Left lobe of liver (tissue), 2 donors: ENCODE measurements around the gene TECRL. TPM values are rescaled to one million over a fixed set of nuclear protein-coding genes. Genes with fewer than 3 reads are reported as not detected.

ENCODE experiments used
- ATAC-seq: fragments of 200-7000 bp; cut with Tn5 transposase; one replicate; pipeline ENCODE4 v1.9.1; 2020; ENCODE audit warnings: mild to moderate bottlenecking, moderate library complexity
- DNase-seq: peaks from one replicate; pipeline ENCODE4 v3.0.0-alpha.2; 2020; ENCODE audit warnings: low spot score
- total RNA-seq: library from RNA; stranded (reverse); gene quantifications from one replicate; pipeline ENCODE4 v1.2.1, GENCODE V29; 2021
- donor health status: DM: no; HTN: no; CAD: no; lungs with moderate emphysema.
- donor health status: DM: no; HTN: yes; CAD: no.

The TECRL gene
- total RNA-seq, 1 donor from 2014 or later = not detected

DNA sequence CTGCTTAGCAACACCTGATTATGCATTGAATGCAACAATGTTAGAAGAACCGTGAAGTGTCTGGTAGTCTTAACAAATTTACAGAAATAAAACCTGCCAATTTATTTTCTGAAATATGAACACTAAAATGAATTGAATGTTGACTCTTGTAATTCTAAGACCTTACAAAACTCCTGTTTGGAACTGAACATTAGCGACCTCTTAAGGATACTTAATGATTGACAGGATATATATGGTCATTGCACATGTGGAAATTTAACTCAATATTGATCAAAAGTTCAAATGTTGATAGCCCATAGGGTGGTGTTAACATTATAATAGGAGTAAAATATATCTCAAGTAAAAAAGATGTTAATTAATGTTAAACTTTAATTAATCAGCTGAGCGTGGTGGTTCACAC, 79.1 kb downstream of the TECRL start:
- no peak for DNase-seq
- no peak for ATAC-seq

GRCh38 chr4:64327237-64327636, 82.0 kb downstream of the TECRL start:
- ATAC-seq = no peak
- no peak for DNase-seq

DNA sequence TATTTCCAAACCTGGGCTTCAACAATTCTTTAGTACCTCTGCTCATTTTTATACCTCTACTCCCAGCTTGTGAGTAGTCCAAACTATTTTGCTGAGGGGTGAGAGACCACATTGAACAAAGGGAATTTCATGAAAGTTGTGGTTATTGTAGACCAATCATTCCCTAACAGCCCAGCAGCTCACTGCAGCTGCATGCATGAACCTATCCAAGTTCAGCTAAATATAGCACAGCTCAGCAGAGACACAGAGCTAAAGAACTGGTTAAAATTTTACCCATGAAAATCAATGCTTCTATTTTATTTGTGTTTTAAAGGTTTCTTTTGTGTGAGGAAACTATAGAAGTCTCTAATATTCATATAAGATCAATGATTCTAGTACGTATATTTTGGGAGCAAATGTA, 82.7 kb downstream of the TECRL start:
- DNase-seq (no peak), ATAC-seq (no peak)

GRCh38 chr4:64306255-64306565, 103.0 kb downstream of the TECRL start:
- no peak for ATAC-seq
- DNase-seq = no peak

- DNase-seq (no peak), ATAC-seq (no peak)
Measured at GRCh38 chr4:64305565-64306254, 103.5 kb downstream of the TECRL start.

DNA sequence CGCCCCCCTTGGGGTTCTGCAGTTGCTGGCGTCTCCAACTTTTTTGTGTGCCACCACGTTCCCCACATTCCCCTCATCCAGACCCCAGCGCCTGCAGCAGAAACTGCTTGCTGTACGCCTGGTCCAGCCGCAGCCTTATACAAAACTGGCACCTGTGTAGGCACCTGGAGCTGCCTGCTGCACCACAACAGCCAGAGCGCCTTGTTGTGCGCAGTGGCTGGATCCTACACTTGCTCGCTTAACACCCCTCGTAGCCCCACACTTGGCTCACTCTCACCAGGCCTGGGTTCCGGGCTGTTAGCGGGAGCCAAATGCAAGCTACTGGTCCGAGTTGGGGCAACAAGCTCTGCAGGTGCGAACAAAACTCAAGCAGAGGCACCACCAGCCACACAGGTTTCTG, 136.8 kb downstream of the TECRL start:
- DNase-seq = no peak
- no peak for ATAC-seq

- ATAC-seq (peak; percentile 66), DNase-seq (no peak)
Measured at GRCh38 chr4:64271601-64272081, 137.6 kb downstream of the TECRL start.

- no peak for ATAC-seq
Measured at GRCh38 chr4:64266669-64267068, 142.6 kb downstream of the TECRL start.

DNA sequence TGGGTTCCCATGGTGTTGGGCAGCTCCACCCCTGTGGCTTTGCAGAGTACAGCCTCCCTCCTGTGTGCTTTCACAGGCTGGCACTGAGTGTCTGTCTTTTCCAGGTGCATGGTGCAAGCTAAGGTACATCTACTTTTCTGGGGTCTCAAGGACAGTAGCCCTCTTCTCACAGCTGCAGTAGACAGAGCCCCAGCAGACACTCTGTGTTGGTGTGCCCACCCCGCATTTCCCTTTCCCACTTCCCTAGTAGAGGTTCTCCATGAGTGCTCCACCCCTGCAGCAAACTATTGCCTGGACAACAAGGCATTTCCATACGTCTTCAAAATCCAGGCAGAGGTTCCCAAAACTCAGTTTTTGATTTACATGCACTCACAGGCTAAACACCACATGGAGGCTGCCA, 143.0 kb downstream of the TECRL start:
- DNase-seq = no peak
- ATAC-seq = no peak

More at GRCh38 chr4:64266669-64267068, 142.6 kb downstream of the TECRL start:
- no peak for DNase-seq

DNA sequence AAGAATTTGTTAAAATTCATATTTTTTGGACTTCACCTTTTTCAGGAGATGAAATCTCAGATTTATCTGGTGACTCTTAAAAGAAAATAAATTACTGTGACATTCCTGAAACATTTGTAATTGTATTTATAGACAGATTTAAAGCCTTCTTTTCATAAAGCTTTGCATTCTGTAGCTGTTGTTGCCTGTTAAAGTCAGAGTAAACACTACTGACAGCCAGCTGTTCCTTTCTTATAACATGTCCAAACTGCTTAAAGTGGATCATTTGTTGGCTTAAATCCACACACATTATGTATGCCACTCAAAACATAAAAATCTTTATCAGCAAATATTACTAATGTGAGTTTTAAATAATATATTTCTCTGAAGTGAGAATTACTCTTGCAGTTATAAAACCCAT, 157.5 kb downstream of the TECRL start:
- DNase-seq (no peak), ATAC-seq (no peak)

DNA sequence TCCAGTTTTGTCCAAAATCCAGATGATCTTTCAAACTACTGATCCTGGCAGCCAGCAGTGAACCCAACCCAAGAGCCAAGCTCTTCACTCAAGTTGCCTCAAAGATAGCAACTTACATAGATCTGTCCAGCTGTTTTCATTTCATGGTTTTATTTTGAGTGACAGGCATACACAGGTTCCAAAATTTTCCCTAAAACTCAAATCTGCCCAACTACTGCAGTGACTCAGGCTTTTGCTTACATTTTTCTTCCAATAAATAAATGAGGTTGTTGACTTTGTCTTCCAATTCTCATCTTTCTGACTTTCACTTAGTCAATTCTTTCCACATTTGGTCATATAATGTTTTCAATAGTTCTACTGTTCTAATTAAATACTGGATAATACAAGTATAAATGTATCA, 158.8 kb downstream of the TECRL start:
- DNase-seq = no peak
- no peak for ATAC-seq

DNA sequence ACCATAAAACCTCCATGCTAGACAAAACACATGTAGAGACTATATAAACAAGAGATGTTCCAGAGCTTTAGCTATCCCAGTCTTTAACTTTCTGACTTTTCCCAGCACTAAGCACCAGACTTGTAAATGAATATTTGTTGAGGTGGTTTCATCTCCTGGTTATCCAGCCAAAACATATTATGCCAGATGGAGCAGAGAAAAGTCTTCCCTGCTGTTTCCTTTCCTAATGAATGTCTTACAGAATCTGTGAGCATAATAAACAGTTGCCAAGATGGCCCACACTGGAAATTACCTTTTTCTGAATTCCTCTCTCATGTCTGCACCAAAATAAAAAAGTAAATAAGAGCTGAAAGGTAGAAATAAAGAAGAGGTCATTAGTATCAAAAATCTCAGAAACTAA, 159.2 kb downstream of the TECRL start:
- DNase-seq = no peak
- no peak for ATAC-seq

DNA sequence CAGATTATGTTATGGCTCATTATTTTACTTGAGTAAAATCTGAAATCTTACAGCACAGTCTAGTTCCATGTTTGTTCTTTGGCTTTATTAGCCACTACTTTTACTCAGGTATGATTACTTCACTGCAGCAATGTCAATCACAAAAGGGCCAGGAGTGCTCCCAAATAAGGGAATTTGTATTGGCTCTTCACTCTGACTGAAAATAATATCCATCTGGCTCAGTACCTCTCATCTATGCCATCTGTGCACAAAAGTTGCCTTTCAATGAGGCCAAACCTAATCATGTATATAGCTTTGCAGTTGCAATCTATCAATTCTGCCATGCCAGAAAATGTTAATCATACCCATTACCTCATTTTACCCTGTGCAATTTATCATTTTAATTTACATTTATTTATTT, 161.1 kb downstream of the TECRL start:
- DNase-seq = no peak
- ATAC-seq = no peak

DNA sequence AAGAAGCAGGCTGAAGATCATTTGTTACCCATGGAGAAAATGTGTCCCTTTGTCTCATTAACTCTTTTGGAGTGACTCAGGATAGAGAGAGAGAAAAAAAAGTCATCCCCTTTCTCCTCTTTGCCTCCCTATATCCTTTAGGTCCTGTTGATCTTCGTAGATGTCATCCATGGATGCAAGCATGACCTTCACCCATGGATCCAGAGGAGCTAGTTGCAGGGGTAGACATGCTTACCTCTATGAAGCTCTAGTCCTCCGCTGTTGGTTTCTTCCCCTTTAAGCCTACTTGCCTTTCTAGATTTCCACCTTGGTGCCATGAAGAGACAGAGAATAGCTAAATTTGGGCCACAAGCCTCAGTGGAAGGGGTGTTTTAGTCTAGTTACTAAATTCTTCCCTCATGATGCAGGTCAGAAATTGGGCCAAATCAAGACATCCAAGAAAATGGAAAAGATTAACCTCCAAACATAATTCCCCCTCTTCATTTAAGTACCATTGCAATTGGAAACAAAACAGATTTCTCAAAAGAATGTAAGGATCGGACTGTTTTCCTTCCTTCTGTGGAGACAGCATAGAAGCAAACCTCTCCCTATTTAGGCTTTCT, 178.4 kb downstream of the TECRL start:
- DNase-seq = no peak

More for the DNA sequence above, 178.4 kb downstream of the TECRL start:
- ATAC-seq = no peak
